K562 (cell line): ENCODE measurements around the gene EIPR1. TPM values are rescaled to one million over a fixed set of nuclear protein-coding genes. Genes with fewer than 3 reads are reported as not detected.
A peak's percentile ranks its signal among the peaks of the same experiment; 100 is the strongest.

Experiments
- COPS2 ChIP-seq: fragments of 450-650 bp; conservative IDR thresholded peaks from 2 replicates; pipeline ENCODE4 v1.6.1; 2016; ENCODE audit warnings: mild to moderate bottlenecking, moderate library complexity
- CSDE1 ChIP-seq, 2 experiments: fragments of 450-650 bp; IDR thresholded peaks; 2 replicates each; pipeline ENCODE4 v1.6.1; 2016; ENCODE audit warnings: mild to moderate bottlenecking in 1 of 2
- DIDO1 ChIP-seq: fragments of 450-650 bp; IDR thresholded peaks from 2 replicates; pipeline ENCODE4 v1.6.1; 2016; ENCODE audit warnings: low read depth, missing biosample characterization, missing genetic modification characterization
- DMBX1 ChIP-seq: fragments of 250-450 bp; sonication (Bioruptor Pico); IDR thresholded peaks from 2 replicates; pipeline ENCODE4 v1.8.0; 2022; ENCODE audit warnings: inconsistent platforms, mild to moderate bottlenecking, moderate library complexity, borderline replicate concordance
- E2F3 ChIP-seq: fragments of 250-450 bp; sonication (Bioruptor Pico); IDR thresholded peaks from 2 replicates; pipeline ENCODE4 v1.4.0; 2020; ENCODE audit warnings: mild to moderate bottlenecking
- FOS ChIP-seq: IDR thresholded peaks from 3 replicates; pipeline ENCODE4 v1.6.1; 2011; ENCODE audit not compliant: insufficient read length; ENCODE audit errors: extremely low read depth
- HMGN3 ChIP-seq: IDR thresholded peaks from 2 replicates; pipeline ENCODE4 v1.6.1; 2011; ENCODE audit warnings: borderline replicate concordance, low read depth, mild to moderate bottlenecking, mixed read lengths, low read length; ENCODE audit not compliant: insufficient read length; ENCODE audit errors: extremely low read depth
- MIER1 ChIP-seq: fragments of 450-650 bp; IDR thresholded peaks from 2 replicates; pipeline ENCODE4 v1.6.1; 2016; ENCODE audit warnings: antibody characterized with exemption, mild to moderate bottlenecking, low read depth
- NRF1 ChIP-seq, 2 experiments: fragments of 450-650 bp; IDR thresholded peaks in 1 of 2; conservative IDR thresholded peaks in 1 of 2; 2 replicates each; pipeline ENCODE4 v1.6.1; 2014; ENCODE audit warnings: mild to moderate bottlenecking in 2 of 2
- RBM22 ChIP-seq: fragments of 200-400 bp; formaldehyde crosslinking; IDR thresholded peaks from 2 replicates; pipeline ENCODE4 v1.6.1; 2018; ENCODE audit warnings: low read length, low read depth; ENCODE audit not compliant: poor library complexity, severe bottlenecking
- RFX1 ChIP-seq: fragments of 450-650 bp; IDR thresholded peaks from 2 replicates; pipeline ENCODE4 v1.6.1; 2016; ENCODE audit warnings: mild to moderate bottlenecking, moderate library complexity
- VEZF1 ChIP-seq: fragments of 200-800 bp; sonication (Bioruptor generic); IDR thresholded peaks from 2 replicates; pipeline ENCODE4 v1.6.1; 2017; ENCODE audit warnings: missing genetic modification characterization, missing compliant biosample characterization
- ZC3H11A ChIP-seq: IDR thresholded peaks from 2 replicates; pipeline ENCODE4 v1.6.1; 2012; ENCODE audit warnings: low read depth, low read length, improper control_type of control experiment
- ZMIZ1 ChIP-seq, 2 experiments: fragments of 150-350 bp in 1 of 2; IDR thresholded peaks; 2 replicates each; pipeline ENCODE4 v1.6.1; 2012 to 2016; ENCODE audit warnings: low read depth in 2 of 2, low read length in 2 of 2, mild to moderate bottlenecking in 1 of 2, moderate library complexity in 1 of 2
- polyA plus RNA-seq, 8 experiments: library from polyadenylated mRNA; depleted of rRNA in 4 of 8; stranded (reverse) in 5 of 8; unstranded in 3 of 8; fragments of >200 nt; fragmentation: Nextera tagmentation in 2 of 8; fragmentation: Illumina TruSeq in 1 of 8; extraction: Ambion mirVana in 2 of 8; extraction: Trizol in 1 of 8; gene quantifications; 2 replicates each; pipeline versions ENCODE4 v1.2.1 to v1.2.3, GENCODE V29; 2011 to 2014; ENCODE audit warnings: inconsistent platforms in 1 of 8, missing spikeins in 1 of 8
- total RNA-seq, 7 experiments: library from RNA; depleted of rRNA in 6 of 7; stranded (reverse); fragments of >200 nt in 6 of 7; fragmentation: Illumina TruSeq in 2 of 7; extraction: Trizol in 2 of 7; gene quantifications; 2 replicates each; pipeline versions ENCODE4 v1.2.1 to v1.2.3, GENCODE V29; 2011 to 2021; ENCODE audit warnings: low replicate concordance in 1 of 7
- TF ChIP-seq, protein P1 (sequence below): sonication (generic); formaldehyde crosslinking; IDR thresholded peaks from 2 replicates; pipeline ENCODE4 v1.4.0; 2020; ENCODE audit warnings: mild to moderate bottlenecking, missing genetic modification reagents
- TF ChIP-seq, protein P2 (sequence below): sonication (generic); formaldehyde crosslinking; IDR thresholded peaks from 2 replicates; pipeline ENCODE4 v1.8.0; 2022; ENCODE audit warnings: missing genetic modification reagents, mild to moderate bottlenecking, borderline replicate concordance
- TF ChIP-seq, protein P3 (sequence below): fragments of 250-450 bp; sonication (Bioruptor Pico); IDR thresholded peaks from 2 replicates; pipeline ENCODE4 v1.8.0; 2021; ENCODE audit warnings: moderate library complexity, mild to moderate bottlenecking, inconsistent platforms

The EIPR1 gene
- total and polyA plus RNA-seq, 9 of the 15 experiments (the other 6 are each of a cell fraction or from before 2014, with no cell fraction given) = 19.9 to 54.4 (median 35.9) TPM

GRCh38 chr2:3377612-3378432 lies at the start of gene EIPR1 (continued):
- peak; percentile 91 to 92 for TF ChIP-seq NRF1 (conservative IDR thresholded peaks at IDR 0.05 in 1 of 2, IDR thresholded peaks at IDR 0.05 in 1 of 2)
- TF ChIP-seq, protein P1, sequence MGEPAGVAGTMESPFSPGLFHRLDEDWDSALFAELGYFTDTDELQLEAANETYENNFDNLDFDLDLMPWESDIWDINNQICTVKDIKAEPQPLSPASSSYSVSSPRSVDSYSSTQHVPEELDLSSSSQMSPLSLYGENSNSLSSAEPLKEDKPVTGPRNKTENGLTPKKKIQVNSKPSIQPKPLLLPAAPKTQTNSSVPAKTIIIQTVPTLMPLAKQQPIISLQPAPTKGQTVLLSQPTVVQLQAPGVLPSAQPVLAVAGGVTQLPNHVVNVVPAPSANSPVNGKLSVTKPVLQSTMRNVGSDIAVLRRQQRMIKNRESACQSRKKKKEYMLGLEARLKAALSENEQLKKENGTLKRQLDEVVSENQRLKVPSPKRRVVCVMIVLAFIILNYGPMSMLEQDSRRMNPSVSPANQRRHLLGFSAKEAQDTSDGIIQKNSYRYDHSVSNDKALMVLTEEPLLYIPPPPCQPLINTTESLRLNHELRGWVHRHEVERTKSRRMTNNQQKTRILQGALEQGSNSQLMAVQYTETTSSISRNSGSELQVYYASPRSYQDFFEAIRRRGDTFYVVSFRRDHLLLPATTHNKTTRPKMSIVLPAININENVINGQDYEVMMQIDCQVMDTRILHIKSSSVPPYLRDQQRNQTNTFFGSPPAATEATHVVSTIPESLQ = no peak
- TF ChIP-seq FOS = peak; percentile 47
- peak; percentile 58; the same call in 1 of the 2 replicates for TF ChIP-seq E2F3 (CRISPR knock-in tag)
- TF ChIP-seq DMBX1 (CRISPR knock-in tag) = 0 out of 2 replicates have a peak, but pooled peaks have one; percentile 27
- TF ChIP-seq COPS2 = no peak
- TF ChIP-seq CSDE1 (IDR thresholded peaks at IDR 0.05) = no peak
- TF ChIP-seq RBM22 = peak; percentile 45
- TF ChIP-seq MIER1 = no peak
- TF ChIP-seq, protein P2, sequence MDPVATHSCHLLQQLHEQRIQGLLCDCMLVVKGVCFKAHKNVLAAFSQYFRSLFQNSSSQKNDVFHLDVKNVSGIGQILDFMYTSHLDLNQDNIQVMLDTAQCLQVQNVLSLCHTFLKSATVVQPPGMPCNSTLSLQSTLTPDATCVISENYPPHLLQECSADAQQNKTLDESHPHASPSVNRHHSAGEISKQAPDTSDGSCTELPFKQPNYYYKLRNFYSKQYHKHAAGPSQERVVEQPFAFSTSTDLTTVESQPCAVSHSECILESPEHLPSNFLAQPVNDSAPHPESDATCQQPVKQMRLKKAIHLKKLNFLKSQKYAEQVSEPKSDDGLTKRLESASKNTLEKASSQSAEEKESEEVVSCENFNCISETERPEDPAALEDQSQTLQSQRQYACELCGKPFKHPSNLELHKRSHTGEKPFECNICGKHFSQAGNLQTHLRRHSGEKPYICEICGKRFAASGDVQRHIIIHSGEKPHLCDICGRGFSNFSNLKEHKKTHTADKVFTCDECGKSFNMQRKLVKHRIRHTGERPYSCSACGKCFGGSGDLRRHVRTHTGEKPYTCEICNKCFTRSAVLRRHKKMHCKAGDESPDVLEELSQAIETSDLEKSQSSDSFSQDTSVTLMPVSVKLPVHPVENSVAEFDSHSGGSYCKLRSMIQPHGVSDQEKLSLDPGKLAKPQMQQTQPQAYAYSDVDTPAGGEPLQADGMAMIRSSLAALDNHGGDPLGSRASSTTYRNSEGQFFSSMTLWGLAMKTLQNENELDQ (CRISPR knock-in tag) = no peak; the same call in 1 of the 2 replicates
- TF ChIP-seq, protein P3, sequence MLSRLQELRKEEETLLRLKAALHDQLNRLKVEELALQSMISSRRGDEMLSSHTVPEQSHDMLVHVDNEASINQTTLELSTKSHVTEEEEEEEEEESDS (CRISPR knock-in tag) = no peak
- no peak for TF ChIP-seq ZMIZ1 (IDR thresholded peaks at IDR 0.05; ENCODE audit: low read depth in 2 of 2, low read length in 2 of 2)
- no peak for TF ChIP-seq ZC3H11A
- TF ChIP-seq HMGN3 = no peak
- TF ChIP-seq VEZF1 = peak; percentile 63
- no peak for TF ChIP-seq RFX1
- TF ChIP-seq DIDO1 (tag) = peak; percentile 55; the same call in 1 of the 2 replicates
